Stimulated activated CD4-positive, alpha-beta T cell treated with anti-CD3 and anti-CD28 coated beads, Interleukin-4, amount 100 ng/mL, for 24 hours (primary cell): Measurements from ENCODE around the gene ZNF224.
A peak's percentile ranks its signal among the peaks of the same experiment; 100 is the strongest.
"Not testable (repeated sequence)": the region's sequence is repeated elsewhere in the genome, so short reads cannot be mapped to it uniquely, and the experiment has no call there.

ENCODE experiments used
- DNase-seq: peaks from one replicate; pipeline ENCODE4 v3.0.0-alpha.2; 2020

The ZNF224 gene

DNA sequence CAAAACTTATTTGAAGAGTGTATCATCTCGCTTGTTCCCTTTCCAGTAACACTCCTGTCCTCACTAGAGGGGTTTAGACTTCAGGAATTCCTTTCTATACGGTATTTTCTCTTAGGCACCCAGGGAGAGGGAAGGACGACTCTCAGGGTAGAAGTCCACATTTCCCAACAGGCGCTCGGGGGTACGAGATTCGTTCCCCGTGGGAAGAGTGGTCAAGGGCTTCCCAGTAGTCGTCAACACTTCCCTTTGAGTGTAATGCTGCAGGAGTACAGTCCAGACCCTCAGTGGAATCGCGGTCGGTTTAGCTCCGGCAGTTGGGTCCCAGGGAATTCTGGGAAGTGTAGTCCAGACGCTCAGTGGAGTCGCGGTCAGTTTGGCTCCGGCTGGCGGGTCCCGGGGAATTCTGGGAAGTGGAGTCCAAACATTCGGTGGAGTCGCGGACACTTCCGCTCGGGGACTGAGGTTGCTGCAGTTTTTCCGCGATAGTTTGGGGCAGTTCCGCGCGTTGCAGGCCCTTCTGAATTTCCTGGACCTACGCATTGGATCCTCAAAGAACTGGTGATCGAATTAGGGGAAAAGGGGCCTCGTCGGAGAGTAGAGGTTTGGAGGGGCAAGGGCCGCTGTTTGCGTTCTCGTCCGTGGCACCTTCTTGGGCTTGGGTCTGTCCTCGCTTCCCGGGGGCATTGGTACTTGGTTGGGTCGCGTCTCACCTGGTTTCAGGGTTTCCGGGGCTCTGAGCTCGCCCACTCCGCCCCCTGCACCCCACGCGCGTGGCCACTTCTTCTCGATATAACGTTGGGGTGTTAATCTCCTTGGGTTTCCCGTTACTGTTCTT lies at the start of gene ZNF224:
Gene ZNF224, plus strand, starts transcription at position 431 of the 835 bp plus-strand sequence. CDS start 3,513 bp downstream, outside the sequence.
- peak; percentile 87 for DNase-seq

- DNase-seq: peak; percentile 13
These were observed 43.2 kb upstream of the ZNF224 start for GRCh38 chr19:44050740-44051649.

DNA sequence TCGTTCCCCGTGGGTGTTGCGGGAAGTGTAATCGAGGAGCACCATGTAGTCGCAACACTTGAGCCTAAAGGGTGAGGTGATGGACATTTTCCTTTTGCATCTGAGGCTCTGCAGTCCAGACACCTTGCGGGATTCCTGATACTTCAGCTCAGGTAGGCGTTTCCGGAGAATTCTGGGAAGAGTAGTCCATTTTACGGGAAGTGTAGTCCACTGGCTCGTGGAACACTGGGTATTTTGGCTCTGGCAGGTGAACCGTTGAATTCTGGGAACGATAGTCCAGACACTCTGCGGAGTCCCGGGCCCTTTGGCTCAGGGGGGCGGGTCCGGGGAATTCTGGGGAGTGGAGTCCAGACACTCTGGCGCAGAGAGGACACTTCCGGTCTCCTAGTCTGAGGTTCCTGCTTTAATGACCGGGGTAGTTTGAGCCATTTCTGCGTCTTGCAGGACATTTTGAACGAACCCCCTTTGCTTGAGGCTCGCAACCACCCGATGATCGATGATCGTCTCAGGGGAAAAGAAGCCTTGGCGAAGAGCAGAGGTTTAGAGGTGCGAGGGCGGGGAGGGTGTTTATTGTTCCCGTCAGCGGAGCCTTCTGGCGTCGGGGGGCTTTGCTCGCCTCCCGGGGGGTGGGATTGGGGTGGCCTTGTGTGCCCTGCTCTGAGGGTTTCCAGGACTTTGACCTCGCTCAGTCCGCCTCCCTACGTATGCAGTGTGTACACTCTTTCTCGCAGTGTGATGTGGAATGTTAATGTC lies 42.3 kb upstream of the ZNF224 start, which contains the start of gene ZNF223:
Gene ZNF223, plus strand, starts transcription at position 387 of the 753 bp plus-strand sequence. CDS start 3,141 bp downstream, outside the sequence.
- DNase-seq: peak; percentile 81

DNA sequence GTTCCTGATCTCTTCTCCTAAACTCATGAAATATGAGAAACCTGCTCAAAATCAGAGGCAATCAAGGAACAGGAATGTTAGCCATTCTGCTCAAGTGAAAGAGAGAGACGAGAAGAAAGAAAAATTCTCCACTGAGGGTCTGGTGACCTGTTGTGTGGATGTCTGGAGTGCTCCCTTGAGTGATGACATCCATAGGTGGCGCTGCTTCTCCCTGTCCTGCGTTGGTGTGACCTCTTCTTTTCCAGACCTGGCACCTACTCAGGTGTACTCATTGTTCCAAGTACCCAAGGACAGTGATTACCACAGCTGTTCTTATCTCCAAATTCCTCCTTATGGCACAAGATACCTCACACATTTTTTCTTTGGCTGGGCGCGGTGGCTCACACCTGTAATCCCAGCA lies 38.3 kb upstream of the ZNF224 start:
- no peak for DNase-seq

- no peak for DNase-seq
These were observed 34.9 kb upstream of the ZNF224 start for GRCh38 chr19:44059229-44059628.

DNA sequence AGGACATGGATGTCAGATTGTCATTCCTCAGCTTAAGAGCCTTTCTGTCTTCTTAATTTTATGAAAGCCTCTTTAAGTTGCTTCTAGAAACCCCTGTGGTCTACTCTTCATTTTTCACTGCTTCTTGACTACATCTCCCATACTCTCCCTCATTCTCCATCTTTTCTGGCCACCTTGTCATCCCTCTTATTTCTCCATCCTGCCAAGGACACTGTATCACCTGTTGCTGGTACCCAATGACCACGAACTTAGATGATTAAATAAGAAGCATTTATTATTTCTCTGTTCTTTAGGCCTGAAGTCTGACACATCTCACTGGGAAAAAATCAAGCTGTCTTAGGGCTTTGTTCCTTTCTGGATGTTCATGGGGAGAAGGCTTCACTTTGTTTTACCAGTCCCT lies 33.1 kb upstream of the ZNF224 start:
- DNase-seq: no peak

GRCh38 chr19:44066305-44066704 lies 27.9 kb upstream of the ZNF224 start:
- DNase-seq: no peak

DNA sequence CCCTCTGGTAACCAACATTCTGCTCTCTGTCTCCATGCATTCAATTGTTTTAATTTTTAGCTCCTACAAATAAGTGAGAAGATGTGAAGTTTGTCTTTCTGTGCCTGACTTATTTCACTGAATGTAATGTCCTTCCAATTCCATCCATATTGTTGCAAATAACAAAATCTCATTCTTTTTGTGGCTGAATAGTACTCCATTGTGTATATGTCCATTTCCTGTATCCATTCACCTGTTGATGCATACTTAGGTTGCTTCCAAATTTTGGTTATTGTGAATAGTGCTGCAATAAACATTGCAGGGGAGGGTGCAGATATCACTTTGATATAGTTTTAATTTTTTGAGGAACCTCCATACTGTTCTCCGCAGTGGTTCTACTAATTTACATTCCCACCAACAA lies 24.7 kb upstream of the ZNF224 start:
- DNase-seq: no peak

GRCh38 chr19:44071824-44072542 lies 22.2 kb upstream of the ZNF224 start, which contains the start of gene ZNF284:
TSS of gene ZNF284 (plus strand) at chr19:44072159. CDS start at chr19:44076390, 4,231 bp downstream.
- peak; percentile 85 for DNase-seq

- no peak for DNase-seq
These were observed 21.4 kb upstream of the ZNF224 start for GRCh38 chr19:44072543-44073401.

DNA sequence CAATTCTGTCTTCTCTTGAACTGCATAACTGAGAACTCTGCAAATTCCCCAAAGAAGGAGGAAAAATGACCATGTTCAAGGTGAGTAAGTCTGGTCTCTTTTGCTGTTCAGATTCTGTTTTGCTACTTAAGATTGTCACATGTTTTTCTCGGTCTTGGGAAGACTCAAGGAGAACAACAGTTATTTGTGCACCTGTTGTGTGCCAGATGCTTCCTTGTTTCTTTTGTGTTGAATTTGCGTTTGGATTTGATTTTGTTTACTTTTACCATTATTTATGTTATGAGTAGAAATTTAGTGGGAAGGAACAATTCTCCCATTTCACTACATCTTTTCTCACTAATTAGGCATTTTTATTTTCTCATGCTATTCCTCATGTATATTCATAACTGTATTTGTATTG lies 17.8 kb upstream of the ZNF224 start:
- DNase-seq: no peak

DNA sequence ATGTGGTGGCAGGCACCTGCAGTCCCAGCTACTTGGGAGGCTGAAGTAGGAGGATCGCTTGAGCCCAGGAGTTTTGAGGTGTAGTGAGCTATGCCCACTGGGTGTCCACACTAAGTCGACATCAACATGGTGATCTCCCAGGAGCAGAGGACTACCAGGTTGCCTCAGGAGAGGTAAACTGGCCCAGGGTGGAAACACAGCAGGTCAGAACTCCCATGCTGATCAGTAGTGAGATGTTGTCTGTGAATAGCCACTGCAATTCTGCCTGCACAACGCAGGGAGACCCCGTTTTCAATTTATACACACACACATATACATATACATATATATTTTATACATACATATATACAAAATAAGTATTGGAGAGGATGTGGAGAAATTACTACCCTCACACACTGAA lies 2.1 kb upstream of the ZNF224 start:
- no peak for DNase-seq

DNA sequence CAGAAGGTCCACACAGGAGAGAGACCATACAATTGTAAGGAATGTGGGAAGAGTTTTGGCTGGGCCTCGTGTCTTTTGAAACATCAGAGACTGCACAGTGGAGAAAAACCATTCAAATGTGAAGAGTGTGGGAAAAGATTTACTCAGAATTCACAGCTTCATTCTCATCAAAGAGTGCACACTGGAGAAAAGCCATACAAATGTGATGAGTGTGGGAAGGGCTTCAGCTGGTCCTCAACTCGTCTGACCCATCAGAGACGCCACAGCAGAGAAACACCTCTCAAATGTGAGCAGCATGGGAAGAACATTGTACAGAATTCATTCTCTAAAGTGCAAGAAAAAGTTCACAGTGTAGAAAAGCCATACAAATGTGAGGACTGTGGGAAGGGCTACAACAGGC lies 13.6 kb downstream of the ZNF224 start:
- DNase-seq: no peak

- DNase-seq: no peak
These were observed 15.3 kb downstream of the ZNF224 start for GRCh38 chr19:44109458-44109857.

GRCh38 chr19:44111910-44112463 lies 17.8 kb downstream of the ZNF224 start:
- DNase-seq: peak; percentile 4

DNA sequence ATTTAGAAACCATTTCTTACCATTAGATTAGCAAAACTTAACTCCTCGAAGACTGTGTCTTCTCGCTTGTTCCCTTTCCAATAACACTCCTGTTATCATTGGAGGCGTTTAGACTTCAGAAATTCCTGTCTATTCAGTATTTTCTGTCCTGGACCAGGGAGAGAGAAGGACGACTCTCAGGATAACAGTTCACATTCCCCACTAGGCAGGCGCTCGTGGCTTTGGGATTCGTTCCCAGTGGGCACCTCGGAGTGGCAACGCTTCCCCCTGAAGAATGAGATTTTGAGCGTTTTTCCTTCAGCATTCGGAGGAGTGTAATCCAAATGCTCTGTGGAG lies 18.6 kb downstream of the ZNF224 start:
- no peak for DNase-seq

- DNase-seq: peak; percentile 90
These were observed 19.1 kb downstream of the ZNF224 start, which contains the start of gene ZNF225 for GRCh38 chr19:44113138-44113783. TSS of gene ZNF225 (plus strand) at chr19:44113399. CDS start at chr19:44115828, 2,429 bp downstream.

- DNase-seq: no peak
These were observed 19.7 kb downstream of the ZNF224 start for GRCh38 chr19:44113784-44114390.

GRCh38 chr19:44121162-44121561 lies 27.0 kb downstream of the ZNF224 start:
- not testable (repeated sequence) for DNase-seq

DNA sequence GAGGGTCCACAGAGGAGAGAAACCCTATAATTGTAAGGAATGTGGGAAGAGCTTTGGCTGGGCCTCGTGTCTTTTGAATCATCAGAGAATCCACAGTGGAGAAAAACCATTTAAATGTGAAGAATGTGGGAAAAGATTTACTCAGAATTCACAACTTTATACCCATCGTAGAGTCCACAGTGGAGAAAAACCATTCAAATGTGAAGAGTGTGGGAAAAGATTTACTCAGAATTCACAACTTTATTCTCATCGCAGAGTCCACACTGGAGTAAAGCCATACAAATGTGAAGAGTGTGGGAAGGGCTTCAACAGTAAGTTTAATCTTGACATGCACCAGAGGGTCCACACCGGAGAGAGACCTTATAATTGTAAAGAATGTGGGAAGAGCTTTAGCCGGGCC lies 37.8 kb downstream of the ZNF224 start:
- DNase-seq: no peak
